ENCODE results near the gene UGT1A7. TPM values are rescaled to one million over a fixed set of nuclear protein-coding genes. Genes with fewer than 3 reads are reported as not detected.

Gene UGT1A7
- total and polyA plus RNA-seq, 9 donors, result 0.13 TPM; not detected in 8

- Histone ChIP-seq H3K36me3 (ENCODE audit: control insufficient read depth, insufficient read depth, low read length) (no peaks in the 10 kb centered on the region), H3K9me3 (replicated peaks; ENCODE audit: control insufficient read depth, low read depth, low read length) (no peaks in the 10 kb centered on the region), H3K4me3 (ENCODE audit: low read length) (no peak overlapping the region), H3K27ac (ENCODE audit: low read length) (no peak overlapping the region), H3K4me1 (ENCODE audit: control insufficient read depth, insufficient read depth, low read length) (no peaks in the 10 kb centered on the region), H3K27me3 (ENCODE audit: control insufficient read depth, insufficient read depth, low read length) (no peaks in the 10 kb centered on the region)
- DNase-seq, result no peak
- WGBS (ENCODE audit: insufficient coverage), result no CpG with 5 or more reads among the region's 2 CpGs
Measured at GRCh38 chr2:233676046-233676445, 5.7 kb upstream of the UGT1A7 start.

GRCh38 chr2:233679196-233679595, 2.5 kb upstream of the UGT1A7 start:
- 80% methylated on average over 2 of the region's 4 CpGs for WGBS (ENCODE audit: insufficient coverage)

GRCh38 chr2:233680361-233681045, 1.2 kb upstream of the UGT1A7 start:
- H3K4me1 ChIP-seq (ENCODE audit: control insufficient read depth, insufficient read depth, low read length), result no peaks in the 10 kb centered on the region
- no peaks in the 10 kb centered on the region for H3K9me3 ChIP-seq (replicated peaks; ENCODE audit: control insufficient read depth, low read depth, low read length)
- 86% methylated on average over 3 of the region's 4 CpGs for WGBS (ENCODE audit: insufficient coverage)
- H3K27ac ChIP-seq (ENCODE audit: low read length), result no peak overlapping the region
- no peak for DNase-seq
- H3K36me3 ChIP-seq (ENCODE audit: control insufficient read depth, insufficient read depth, low read length), result no peaks in the 10 kb centered on the region
- no peaks in the 10 kb centered on the region for H3K27me3 ChIP-seq (ENCODE audit: control insufficient read depth, insufficient read depth, low read length)
- no peak overlapping the region for H3K4me3 ChIP-seq (ENCODE audit: low read length)

More at GRCh38 chr2:233679196-233679595, 2.5 kb upstream of the UGT1A7 start:
- H3K4me1 ChIP-seq (ENCODE audit: control insufficient read depth, insufficient read depth, low read length), result no peaks in the 10 kb centered on the region
- no peak overlapping the region for H3K27ac ChIP-seq (ENCODE audit: low read length)
- H3K9me3 ChIP-seq (replicated peaks; ENCODE audit: control insufficient read depth, low read depth, low read length), result no peaks in the 10 kb centered on the region
- DNase-seq, result no peak
- H3K36me3 ChIP-seq (ENCODE audit: control insufficient read depth, insufficient read depth, low read length), result no peaks in the 10 kb centered on the region
- no peak overlapping the region for H3K4me3 ChIP-seq (ENCODE audit: low read length)
- no peaks in the 10 kb centered on the region for H3K27me3 ChIP-seq (ENCODE audit: control insufficient read depth, insufficient read depth, low read length)

GRCh38 chr2:233684640-233685039, 2.9 kb downstream of the UGT1A7 start:
- no peak for DNase-seq
- H3K36me3 ChIP-seq (ENCODE audit: control insufficient read depth, insufficient read depth, low read length), result no peaks in the 10 kb centered on the region
- no peaks in the 10 kb centered on the region for H3K4me1 ChIP-seq (ENCODE audit: control insufficient read depth, insufficient read depth, low read length)
- peaks cover 2% of the 10 kb centered on the region for H3K27me3 ChIP-seq (ENCODE audit: control insufficient read depth, insufficient read depth, low read length)
- H3K9me3 ChIP-seq (replicated peaks; ENCODE audit: control insufficient read depth, low read depth, low read length), result no peaks in the 10 kb centered on the region
- no peak overlapping the region for H3K27ac ChIP-seq (ENCODE audit: low read length)
- no peak overlapping the region for H3K4me3 ChIP-seq (ENCODE audit: low read length)
- WGBS (ENCODE audit: insufficient coverage), result no CpG with 5 or more reads among the region's 1 CpG

GRCh38 chr2:233686928-233687327, 5.2 kb downstream of the UGT1A7 start:
- H3K4me3 ChIP-seq (ENCODE audit: low read length), result no peak overlapping the region
- no peak overlapping the region for H3K27ac ChIP-seq (ENCODE audit: low read length)
- DNase-seq, result no peak
- H3K4me1 ChIP-seq (ENCODE audit: control insufficient read depth, insufficient read depth, low read length), result no peaks in the 10 kb centered on the region
- 86% methylated on average over 2 of the region's 5 CpGs for WGBS (ENCODE audit: insufficient coverage)
- peaks cover 2% of the 10 kb centered on the region for H3K27me3 ChIP-seq (ENCODE audit: control insufficient read depth, insufficient read depth, low read length)
- H3K36me3 ChIP-seq (ENCODE audit: control insufficient read depth, insufficient read depth, low read length), result no peaks in the 10 kb centered on the region
- no peaks in the 10 kb centered on the region for H3K9me3 ChIP-seq (replicated peaks; ENCODE audit: control insufficient read depth, low read depth, low read length)

- Histone ChIP-seq H3K36me3 (ENCODE audit: control insufficient read depth, insufficient read depth, low read length) (no peaks in the 10 kb centered on the region), H3K27me3 (ENCODE audit: control insufficient read depth, insufficient read depth, low read length) (peaks cover 2% of the 10 kb centered on the region), H3K4me1 (ENCODE audit: control insufficient read depth, insufficient read depth, low read length) (no peaks in the 10 kb centered on the region), H3K9me3 (replicated peaks; ENCODE audit: control insufficient read depth, low read depth, low read length) (no peaks in the 10 kb centered on the region), H3K27ac (ENCODE audit: low read length) (no peak overlapping the region), H3K4me3 (ENCODE audit: low read length) (no peak overlapping the region)
- no CpG with 5 or more reads among the region's 5 CpGs for WGBS (ENCODE audit: insufficient coverage)
- DNase-seq, result no peak
Measured at GRCh38 chr2:233688341-233688740, 6.6 kb downstream of the UGT1A7 start.

GRCh38 chr2:233689031-233689430, 7.3 kb downstream of the UGT1A7 start:
- no peaks in the 10 kb centered on the region for H3K9me3 ChIP-seq (replicated peaks; ENCODE audit: control insufficient read depth, low read depth, low read length)
- no peak overlapping the region for H3K27ac ChIP-seq (ENCODE audit: low read length)
- peaks cover 2% of the 10 kb centered on the region for H3K27me3 ChIP-seq (ENCODE audit: control insufficient read depth, insufficient read depth, low read length)
- DNase-seq, result no peak
- no peaks in the 10 kb centered on the region for H3K36me3 ChIP-seq (ENCODE audit: control insufficient read depth, insufficient read depth, low read length)
- no peak overlapping the region for H3K4me3 ChIP-seq (ENCODE audit: low read length)
- no peaks in the 10 kb centered on the region for H3K4me1 ChIP-seq (ENCODE audit: control insufficient read depth, insufficient read depth, low read length)

- no peaks in the 10 kb centered on the region for H3K9me3 ChIP-seq (replicated peaks; ENCODE audit: control insufficient read depth, low read depth, low read length)
- no peaks in the 10 kb centered on the region for H3K36me3 ChIP-seq (ENCODE audit: control insufficient read depth, insufficient read depth, low read length)
- DNase-seq, result peak; percentile 3
- H3K4me1 ChIP-seq (ENCODE audit: control insufficient read depth, insufficient read depth, low read length), result no peaks in the 10 kb centered on the region
- no peak overlapping the region for H3K27ac ChIP-seq (ENCODE audit: low read length)
- no peak overlapping the region for H3K4me3 ChIP-seq (ENCODE audit: low read length)
- 33% methylated on average over 1 of the region's 3 CpGs for WGBS (ENCODE audit: insufficient coverage)
- peaks cover 2% of the 10 kb centered on the region for H3K27me3 ChIP-seq (ENCODE audit: control insufficient read depth, insufficient read depth, low read length)
Measured at GRCh38 chr2:233689501-233689900, 7.8 kb downstream of the UGT1A7 start.

- no CpG with 5 or more reads among the region's 4 CpGs for WGBS (ENCODE audit: insufficient coverage)
- H3K9me3 ChIP-seq (replicated peaks; ENCODE audit: control insufficient read depth, low read depth, low read length), result no peaks in the 10 kb centered on the region
Measured at GRCh38 chr2:233690444-233690843, 8.7 kb downstream of the UGT1A7 start.

GRCh38 chr2:233691443-233692433, 10.0 kb downstream of the UGT1A7 start:
- Histone ChIP-seq H3K4me1 (ENCODE audit: control insufficient read depth, insufficient read depth, low read length) (no peaks in the 10 kb centered on the region), H3K4me3 (ENCODE audit: low read length) (no peak overlapping the region), H3K9me3 (replicated peaks; ENCODE audit: control insufficient read depth, low read depth, low read length) (no peaks in the 10 kb centered on the region), H3K27me3 (ENCODE audit: control insufficient read depth, insufficient read depth, low read length) (no peaks in the 10 kb centered on the region), H3K27ac (ENCODE audit: low read length) (no peak overlapping the region), H3K36me3 (ENCODE audit: control insufficient read depth, insufficient read depth, low read length) (no peaks in the 10 kb centered on the region)
- DNase-seq, result no peak
- 88% methylated on average over 4 of the region's 11 CpGs for WGBS (ENCODE audit: insufficient coverage)

More at GRCh38 chr2:233690444-233690843, 8.7 kb downstream of the UGT1A7 start:
- Histone ChIP-seq H3K27ac (ENCODE audit: low read length) (no peak overlapping the region), H3K4me1 (ENCODE audit: control insufficient read depth, insufficient read depth, low read length) (no peaks in the 10 kb centered on the region), H3K27me3 (ENCODE audit: control insufficient read depth, insufficient read depth, low read length) (peaks cover 2% of the 10 kb centered on the region), H3K36me3 (ENCODE audit: control insufficient read depth, insufficient read depth, low read length) (no peaks in the 10 kb centered on the region), H3K4me3 (ENCODE audit: low read length) (no peak overlapping the region)
- no peak for DNase-seq

Data from muscle of leg (tissue), 11 donors.